Coronary artery (tissue), 2 donors: ENCODE measurements around the gene COG8.
"Not testable (repeated sequence)": the region's sequence is repeated elsewhere in the genome, so short reads cannot be mapped to it uniquely, and the experiment has no call there.

Experiments
- DNase-seq: peaks from one replicate; pipeline ENCODE4 v3.0.0-alpha.2; 2017; ENCODE audit warnings: low spot score
- H3K27ac ChIP-seq, 2 donors: fragments of 200-600 bp; sonication (generic); one replicate each; pipeline ENCODE4 v1.5.1; 2016 to 2019
- H3K4me3 ChIP-seq: fragments of 200-600 bp; sonication (generic); 2 replicates; pipeline ENCODE4 v1.5.1; 2016; ENCODE audit warnings: mild to moderate bottlenecking, moderate library complexity
- CTCF ChIP-seq: fragments of 200-600 bp; sonication (generic); IDR thresholded peaks from one replicate; pipeline ENCODE4 v1.5.1; 2019; ENCODE audit warnings: antibody characterized with exemption

Gene COG8

DNA sequence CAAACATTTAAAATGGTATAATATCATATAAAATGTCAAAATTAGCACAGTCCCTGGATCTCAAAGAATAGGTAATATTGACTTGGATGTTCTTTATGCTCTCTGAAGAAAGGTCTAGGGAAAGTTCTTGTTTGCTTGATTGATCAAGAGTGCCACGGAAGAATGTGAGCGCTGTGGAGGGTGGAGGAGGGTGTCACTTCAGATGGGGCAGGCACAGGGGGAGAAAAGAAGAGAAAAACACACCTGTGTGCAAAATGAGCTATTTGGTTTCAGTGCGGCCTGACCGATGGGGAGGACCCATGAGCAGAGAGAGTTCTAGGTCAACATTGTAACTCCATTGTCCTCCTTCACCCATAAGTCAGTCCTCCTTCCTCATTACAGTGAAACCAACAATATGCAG, 37.1 kb downstream of the COG8 start:
- Histone ChIP-seq H3K27ac (no peak overlapping the region), H3K4me3 (no peak overlapping the region)
- DNase-seq = no peak
- no peak for TF ChIP-seq CTCF

DNA sequence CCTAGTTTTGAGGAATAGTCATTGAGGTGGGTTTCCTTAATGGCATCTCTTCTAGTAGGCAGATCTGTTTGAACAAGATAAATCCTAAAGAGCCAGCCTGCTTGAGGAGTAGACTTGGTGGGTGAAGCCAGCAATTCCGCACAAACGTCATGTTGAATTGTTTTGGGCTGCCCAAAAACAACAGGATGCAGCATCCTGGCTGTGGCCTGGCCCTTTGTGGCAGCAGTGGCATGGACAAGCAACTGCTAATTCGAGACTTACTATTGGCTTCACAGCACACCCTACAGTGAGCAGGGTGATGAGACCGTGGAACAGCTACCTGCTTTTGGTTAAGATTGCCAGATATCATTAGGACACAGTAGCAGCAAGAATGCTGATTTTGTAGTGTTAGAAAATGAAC, 37.5 kb downstream of the COG8 start:
- TF ChIP-seq CTCF = no peak
- DNase-seq = no peak
- H3K27ac ChIP-seq = no peak overlapping the region
- no peak overlapping the region for H3K4me3 ChIP-seq

DNA sequence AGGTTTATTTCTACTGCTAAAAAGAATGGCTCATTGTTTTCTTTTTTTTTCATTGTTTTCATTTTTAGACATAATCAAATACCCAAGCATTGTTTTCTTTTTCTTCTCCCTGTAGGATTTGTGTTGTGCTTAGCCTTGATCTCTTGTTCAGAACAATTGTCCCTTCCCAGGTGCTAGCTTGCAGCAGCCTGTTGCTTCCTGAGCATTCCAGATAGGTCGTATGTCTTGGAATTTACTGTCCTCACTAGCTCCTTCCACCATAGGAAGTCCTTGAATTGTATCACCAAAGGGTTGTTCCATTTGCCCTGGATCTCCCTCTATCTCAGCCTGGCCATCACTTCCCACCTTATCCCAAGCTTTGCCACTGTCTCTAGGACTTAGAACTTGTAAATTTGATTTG, 38.2 kb downstream of the COG8 start:
- H3K27ac ChIP-seq = no peak overlapping the region
- TF ChIP-seq CTCF = no peak
- no peak overlapping the region for H3K4me3 ChIP-seq
- no peak for DNase-seq

DNA sequence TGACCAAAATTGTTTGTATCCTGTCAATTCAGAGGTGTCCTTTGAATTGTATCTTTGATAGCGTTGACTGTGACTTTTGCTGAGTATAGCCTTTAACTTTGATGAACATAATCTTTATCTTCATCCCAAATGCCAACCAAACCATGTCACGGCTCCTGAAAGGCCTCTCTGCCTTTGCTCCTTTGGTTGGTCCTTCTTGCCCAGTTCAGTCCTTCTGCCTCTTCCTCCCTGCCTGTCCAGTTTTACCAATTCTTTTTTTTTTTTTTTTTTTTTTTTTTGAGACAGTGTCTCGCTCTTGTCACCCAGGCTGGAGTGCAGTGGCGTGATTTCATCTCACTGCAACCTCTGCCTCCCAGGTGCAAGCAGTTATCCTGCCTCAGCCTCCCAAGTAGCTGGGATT, 41.1 kb downstream of the COG8 start:
- Histone ChIP-seq H3K27ac (no peak overlapping the region), H3K4me3 (no peak overlapping the region)
- no peak for DNase-seq
- no peak for TF ChIP-seq CTCF

- not testable (repeated sequence) for H3K4me3 ChIP-seq, H3K27ac ChIP-seq, DNase-seq
Observed at GRCh38 chr16:69296771-69297170, 42.6 kb downstream of the COG8 start.

DNA sequence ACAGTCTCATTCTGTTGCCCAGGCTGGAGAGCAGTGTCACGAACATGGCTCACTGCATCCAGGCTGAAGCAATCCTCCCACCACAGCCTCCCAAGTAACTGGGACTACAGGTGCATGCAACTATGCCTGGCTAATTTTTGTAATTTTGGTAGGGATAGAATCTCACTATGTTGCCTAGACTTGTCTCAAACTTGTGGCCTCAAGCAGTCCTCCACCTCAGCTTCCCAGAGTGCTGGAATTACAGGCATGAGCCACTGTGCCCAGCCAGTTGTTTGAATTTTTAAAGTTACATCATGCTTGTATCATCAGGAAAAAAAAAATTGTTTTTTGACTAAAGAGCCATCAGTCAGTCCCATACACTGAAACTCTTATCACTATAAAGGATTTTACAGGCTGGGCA, 45.3 kb downstream of the COG8 start:
- no peak for TF ChIP-seq CTCF
- Histone ChIP-seq H3K27ac (no peak overlapping the region), H3K4me3 (no peak overlapping the region)
- no peak for DNase-seq

GRCh38 chr16:69293401-69293800, 46.0 kb downstream of the COG8 start:
- no peak for DNase-seq
- H3K27ac ChIP-seq = no peak overlapping the region
- H3K4me3 ChIP-seq = no peak overlapping the region
- no peak for TF ChIP-seq CTCF

- not testable (repeated sequence) for H3K27ac ChIP-seq, H3K4me3 ChIP-seq, DNase-seq
Observed at GRCh38 chr16:69291657-69292056, 47.7 kb downstream of the COG8 start.
